Peyer's patch (tissue), 4 donors: ENCODE measurements around the gene BMPR1A.

Experiments
- POLR2A ChIP-seq, 2 donors: fragments of 450-650 bp; IDR thresholded peaks; one replicate each; pipeline ENCODE4 v1.5.1; 2017; ENCODE audit warnings: antibody characterized with exemption in 2 of 2, mild to moderate bottlenecking in 2 of 2, moderate library complexity in 2 of 2
- TF ChIP-seq, protein P1 (sequence below), 6 experiments: fragments of 450-650 bp in 4 of 6; fragments of 200-600 bp in 2 of 6; sonication (generic) in 1 of 6; IDR thresholded peaks; one replicate each; pipeline ENCODE4 v1.5.1; 2017 to 2019; ENCODE audit warnings: antibody characterized with exemption in 6 of 6, mild to moderate bottlenecking in 3 of 6, moderate library complexity in 1 of 6

- TF ChIP-seq, protein P1, sequence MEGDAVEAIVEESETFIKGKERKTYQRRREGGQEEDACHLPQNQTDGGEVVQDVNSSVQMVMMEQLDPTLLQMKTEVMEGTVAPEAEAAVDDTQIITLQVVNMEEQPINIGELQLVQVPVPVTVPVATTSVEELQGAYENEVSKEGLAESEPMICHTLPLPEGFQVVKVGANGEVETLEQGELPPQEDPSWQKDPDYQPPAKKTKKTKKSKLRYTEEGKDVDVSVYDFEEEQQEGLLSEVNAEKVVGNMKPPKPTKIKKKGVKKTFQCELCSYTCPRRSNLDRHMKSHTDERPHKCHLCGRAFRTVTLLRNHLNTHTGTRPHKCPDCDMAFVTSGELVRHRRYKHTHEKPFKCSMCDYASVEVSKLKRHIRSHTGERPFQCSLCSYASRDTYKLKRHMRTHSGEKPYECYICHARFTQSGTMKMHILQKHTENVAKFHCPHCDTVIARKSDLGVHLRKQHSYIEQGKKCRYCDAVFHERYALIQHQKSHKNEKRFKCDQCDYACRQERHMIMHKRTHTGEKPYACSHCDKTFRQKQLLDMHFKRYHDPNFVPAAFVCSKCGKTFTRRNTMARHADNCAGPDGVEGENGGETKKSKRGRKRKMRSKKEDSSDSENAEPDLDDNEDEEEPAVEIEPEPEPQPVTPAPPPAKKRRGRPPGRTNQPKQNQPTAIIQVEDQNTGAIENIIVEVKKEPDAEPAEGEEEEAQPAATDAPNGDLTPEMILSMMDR (IDR thresholded peaks at IDR 0.05), result no peak
- no peak for TF ChIP-seq POLR2A (IDR thresholded peaks at IDR 0.05)
Measured at GRCh38 chr10:86981716-86982115, 225.3 kb downstream of the BMPR1A start.
